CD4-positive, alpha-beta T cell (primary cell): ENCODE data around the gene KDM3B. TPM values are rescaled to one million over a fixed set of nuclear protein-coding genes. Genes with fewer than 3 reads are reported as not detected.
"Not testable (repeated sequence)": the region's sequence is repeated elsewhere in the genome, so short reads cannot be mapped to it uniquely, and the experiment has no call there.

Source experiments
- ATAC-seq: fragments of 200-7000 bp; cut with Tn5 transposase; one replicate; pipeline ENCODE4 v1.10.0; 2022; ENCODE audit warnings: mild to moderate bottlenecking; ENCODE audit not compliant: poor library complexity
- CTCF ChIA-PET: fragments of 350-600 bp; sonication (Branson Sonifier 250); formaldehyde crosslinking; loops from one replicate; lab custom pipeline; 2021; ENCODE audit warnings: antibody characterized with exemption, inconsistent platforms; lab: Charles Lee
- POLR2A ChIA-PET: fragments of 350-600 bp; sonication (Branson Sonifier 250); formaldehyde crosslinking; loops from one replicate; lab custom pipeline; 2021; ENCODE audit warnings: antibody characterized with exemption, inconsistent platforms; lab: Charles Lee
- DNase-seq, 14 experiments: peaks; one replicate each; pipeline ENCODE4 v3.0.0-alpha.2; 2013 to 2020; ENCODE audit warnings: mixed read lengths in 2 of 14
- H3K27ac ChIP-seq, 2 donors: one replicate each; pipeline versions ENCODE4 v1.5.1 to v1.7.0; 2013; ENCODE audit warnings: low read length in 2 of 2, low read depth in 1 of 2, mild to moderate bottlenecking in 1 of 2
- H3K27me3 ChIP-seq, 2 experiments: 1 replicate in 1 of 2; 2 replicates in 1 of 2; pipeline versions ENCODE4 v1.6.1 to v1.7.0; 2013; ENCODE audit warnings: low read length in 2 of 2, control low read depth in 1 of 2, mild to moderate bottlenecking in 1 of 2, moderate library complexity in 1 of 2; ENCODE audit not compliant: insufficient read depth in 2 of 2, control insufficient read depth in 1 of 2
- H3K36me3 ChIP-seq: one replicate; pipeline ENCODE4 v1.6.1; 2013; ENCODE audit warnings: low read length, control low read depth; ENCODE audit not compliant: insufficient read depth
- H3K4me1 ChIP-seq: one replicate; pipeline ENCODE4 v1.6.1; 2013; ENCODE audit warnings: low read length, control low read depth; ENCODE audit not compliant: insufficient read depth
- H3K4me3 ChIP-seq: one replicate; pipeline ENCODE4 v1.5.1; 2013; ENCODE audit warnings: mild to moderate bottlenecking, low read length, moderate library complexity
- H3K9me3 ChIP-seq, 2 experiments: 1 replicate in 1 of 2; 2 replicates in 1 of 2; pipeline versions ENCODE4 v1.6.1 to v1.7.0; 2013; ENCODE audit warnings: low read length in 2 of 2, mild to moderate bottlenecking in 2 of 2, control low read depth in 1 of 2, moderate library complexity in 1 of 2; ENCODE audit not compliant: control insufficient read depth in 1 of 2, insufficient read depth in 1 of 2
- H3K27ac Mint-ChIP-seq: one replicate; pipeline ENCODE4 v1.8.0; 2020; ENCODE audit warnings: mixed read lengths
- H3K27me3 Mint-ChIP-seq: one replicate; pipeline ENCODE4 v1.8.0; 2021; ENCODE audit warnings: mixed read lengths
- H3K36me3 Mint-ChIP-seq: one replicate; pipeline ENCODE4 v1.8.0; 2021; ENCODE audit warnings: low read depth, mixed read lengths
- H3K4me1 Mint-ChIP-seq: one replicate; pipeline ENCODE4 v1.8.0; 2021; ENCODE audit warnings: low read depth, mixed read lengths
- H3K4me3 Mint-ChIP-seq: one replicate; pipeline ENCODE4 v1.8.0; 2020; ENCODE audit warnings: mild to moderate bottlenecking, mixed read lengths
- H3K9me3 Mint-ChIP-seq: one replicate; pipeline ENCODE4 v1.8.0; 2020; ENCODE audit warnings: mixed read lengths
- intact Hi-C, 2 experiments: fragments of 100-400 bp; cut with DNase I in 1 of 2; cut with micrococcal nuclease in 1 of 2; formaldehyde crosslinking; loops; one replicate each; pipeline versions ENCODE4 v1.15.1 to v1.9.0; 2023 to 2025; cut with DNase I, micrococcal nuclease
- total RNA-seq, 174 experiments: library from RNA in 2 of 174; stranded (reverse) in 2 of 174; gene quantifications; one replicate each; pipeline ENCODE4 v1.2.3 and lab custom pipeline; 2021 to 2026
- TF ChIP-seq, protein P1 (sequence below): fragments of 200-600 bp; IDR thresholded peaks from one replicate; pipeline ENCODE4 v1.8.0; 2022; ENCODE audit warnings: antibody characterized with exemption, mild to moderate bottlenecking

KDM3B gene
- total RNA-seq, 2 experiments from 2014 or later = 59.5 to 66.0 TPM

DNA sequence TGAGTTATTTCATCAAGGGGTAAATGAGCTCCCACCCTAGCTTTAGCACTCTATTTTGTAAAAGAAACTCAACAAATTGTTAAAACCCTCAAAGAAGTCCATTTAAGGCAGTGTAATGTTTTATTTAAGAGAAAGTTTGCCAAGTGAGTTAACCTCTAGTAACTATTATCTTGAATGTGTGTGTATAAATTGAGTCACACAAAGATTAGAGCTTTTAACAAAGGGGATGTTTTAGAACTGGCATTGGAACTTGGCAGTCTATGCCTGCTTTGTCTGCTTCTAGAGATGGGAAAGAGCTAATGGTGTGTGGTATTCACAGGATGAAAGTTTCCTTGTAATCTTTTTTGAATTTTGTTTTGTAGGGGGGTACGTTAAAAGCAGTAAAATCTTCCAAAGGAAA lies 33.2 kb downstream of the KDM3B start:
- POLR2A ChIA-PET = no interaction called here
- ATAC-seq (no peak), DNase-seq (no peak)
- intact Hi-C loops = no loop called here
- Mint-ChIP-seq H3K36me3 (peaks cover 76% of the 10 kb centered on the region), H3K27ac (no peak overlapping the region), H3K4me3 (no peak overlapping the region), H3K9me3 (no peaks in the 10 kb centered on the region), H3K27me3 (no peaks in the 10 kb centered on the region), H3K4me1 (no peaks in the 10 kb centered on the region)
- Histone ChIP-seq H3K4me1 (no peaks in the 10 kb centered on the region), H3K36me3 (peaks cover 52% of the 10 kb centered on the region), H3K4me3 (no peak overlapping the region), H3K27me3 (no peaks in the 10 kb centered on the region), H3K9me3 (no peaks in the 10 kb centered on the region), H3K27ac (no peak overlapping the region)
- TF ChIP-seq, protein P1, sequence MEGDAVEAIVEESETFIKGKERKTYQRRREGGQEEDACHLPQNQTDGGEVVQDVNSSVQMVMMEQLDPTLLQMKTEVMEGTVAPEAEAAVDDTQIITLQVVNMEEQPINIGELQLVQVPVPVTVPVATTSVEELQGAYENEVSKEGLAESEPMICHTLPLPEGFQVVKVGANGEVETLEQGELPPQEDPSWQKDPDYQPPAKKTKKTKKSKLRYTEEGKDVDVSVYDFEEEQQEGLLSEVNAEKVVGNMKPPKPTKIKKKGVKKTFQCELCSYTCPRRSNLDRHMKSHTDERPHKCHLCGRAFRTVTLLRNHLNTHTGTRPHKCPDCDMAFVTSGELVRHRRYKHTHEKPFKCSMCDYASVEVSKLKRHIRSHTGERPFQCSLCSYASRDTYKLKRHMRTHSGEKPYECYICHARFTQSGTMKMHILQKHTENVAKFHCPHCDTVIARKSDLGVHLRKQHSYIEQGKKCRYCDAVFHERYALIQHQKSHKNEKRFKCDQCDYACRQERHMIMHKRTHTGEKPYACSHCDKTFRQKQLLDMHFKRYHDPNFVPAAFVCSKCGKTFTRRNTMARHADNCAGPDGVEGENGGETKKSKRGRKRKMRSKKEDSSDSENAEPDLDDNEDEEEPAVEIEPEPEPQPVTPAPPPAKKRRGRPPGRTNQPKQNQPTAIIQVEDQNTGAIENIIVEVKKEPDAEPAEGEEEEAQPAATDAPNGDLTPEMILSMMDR = no peak
- CTCF ChIA-PET = no interaction called here

DNA sequence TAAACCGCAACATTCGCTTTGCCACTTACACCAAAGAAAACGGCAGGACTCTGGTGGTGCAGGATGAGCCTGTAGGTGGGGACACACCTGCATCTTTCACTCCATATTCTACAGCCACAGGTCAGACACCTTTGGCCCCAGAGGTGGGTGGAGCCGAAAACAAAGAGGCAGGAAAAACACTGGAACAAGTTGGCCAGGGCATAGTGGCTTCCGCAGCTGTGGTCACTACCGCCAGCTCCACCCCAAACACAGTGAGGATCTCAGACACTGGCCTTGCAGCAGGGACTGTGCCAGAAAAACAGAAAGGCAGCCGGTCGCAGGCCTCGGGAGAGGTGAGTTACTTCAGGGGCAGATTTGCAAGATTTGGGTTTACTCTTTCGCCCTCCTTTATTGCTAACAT lies 33.8 kb downstream of the KDM3B start:
- ATAC-seq (no peak), DNase-seq (no peak)
- peaks cover 54% of the 10 kb centered on the region for H3K36me3 ChIP-seq
- H3K4me1 ChIP-seq = no peaks in the 10 kb centered on the region
- intact Hi-C loops = no loop called here
- Mint-ChIP-seq H3K27me3 (no peaks in the 10 kb centered on the region), H3K9me3 (no peaks in the 10 kb centered on the region), H3K27ac (no peak overlapping the region), H3K4me1 (no peaks in the 10 kb centered on the region), H3K36me3 (peaks cover 76% of the 10 kb centered on the region), H3K4me3 (no peak overlapping the region)
- TF ChIP-seq, protein P1 = no peak
- POLR2A ChIA-PET = no interaction called here
- no peak overlapping the region for H3K4me3 ChIP-seq
- CTCF ChIA-PET = no interaction called here
- no peak overlapping the region for H3K27ac ChIP-seq
- H3K27me3 ChIP-seq = no peaks in the 10 kb centered on the region
- H3K9me3 ChIP-seq = no peaks in the 10 kb centered on the region

DNA sequence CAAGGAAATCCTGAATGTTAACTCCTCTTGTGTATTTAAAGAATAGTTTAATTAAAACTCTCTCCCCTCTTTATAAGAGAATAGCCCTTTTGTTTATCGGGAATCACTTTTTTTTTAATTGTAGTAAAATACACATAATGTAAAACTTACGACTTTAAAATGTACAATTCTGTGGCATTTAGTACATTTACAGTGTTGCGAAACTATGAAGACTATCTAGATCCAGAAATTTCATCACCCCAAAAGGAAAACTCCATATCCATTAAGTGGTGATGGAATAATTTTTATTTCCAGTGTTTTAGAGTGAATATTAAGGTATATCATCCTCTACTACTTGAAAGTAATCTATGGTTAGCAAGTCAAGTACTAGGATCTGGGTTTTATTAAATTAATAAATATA lies 36.8 kb downstream of the KDM3B start:
- no peak overlapping the region for H3K27ac ChIP-seq
- TF ChIP-seq, protein P1 = no peak
- CTCF ChIA-PET = no interaction called here
- H3K27me3 Mint-ChIP-seq = no peaks in the 10 kb centered on the region
- no peak for ATAC-seq
- H3K27me3 ChIP-seq = no peaks in the 10 kb centered on the region
- POLR2A ChIA-PET = no interaction called here
- H3K9me3 ChIP-seq = no peaks in the 10 kb centered on the region
- H3K4me3 Mint-ChIP-seq = no peak overlapping the region
- no peak for DNase-seq
- peaks cover 63% of the 10 kb centered on the region for H3K36me3 ChIP-seq
- no peak overlapping the region for H3K27ac Mint-ChIP-seq
- no peaks in the 10 kb centered on the region for H3K4me1 ChIP-seq
- H3K4me1 Mint-ChIP-seq = no peaks in the 10 kb centered on the region
- intact Hi-C loops = no loop called here
- H3K4me3 ChIP-seq = no peak overlapping the region
- H3K9me3 Mint-ChIP-seq = no peaks in the 10 kb centered on the region
- peaks cover 81% of the 10 kb centered on the region for H3K36me3 Mint-ChIP-seq

DNA sequence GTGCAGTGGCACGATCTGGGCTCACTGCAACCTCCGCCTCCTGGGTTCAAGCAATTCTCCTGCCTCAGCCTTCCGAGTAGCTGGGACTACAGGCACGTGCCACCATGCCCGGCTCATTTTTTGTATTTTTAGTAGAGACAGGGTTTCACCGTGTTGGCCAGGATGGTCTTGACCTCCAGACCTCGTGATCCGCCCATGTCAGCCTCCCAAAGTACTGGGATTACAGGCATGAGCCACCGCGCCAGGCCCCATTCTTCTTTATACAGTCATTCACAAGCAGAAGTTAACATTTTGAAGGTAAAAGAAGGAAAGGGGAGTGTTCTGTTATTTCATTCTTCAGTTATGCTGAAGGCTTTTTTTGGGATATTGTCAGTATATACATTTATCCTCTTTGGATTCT lies 37.4 kb downstream of the KDM3B start:
- ATAC-seq, H3K27me3 Mint-ChIP-seq, intact Hi-C loops, POLR2A ChIA-PET, H3K9me3 Mint-ChIP-seq, H3K27me3 ChIP-seq, H3K4me3 ChIP-seq, CTCF ChIA-PET, DNase-seq, H3K27ac ChIP-seq, H3K4me3 Mint-ChIP-seq, H3K27ac Mint-ChIP-seq, H3K9me3 ChIP-seq, H3K4me1 Mint-ChIP-seq, H3K4me1 ChIP-seq: not testable (repeated sequence)
- H3K36me3 Mint-ChIP-seq = peaks cover 87% of the 10 kb centered on the region
- H3K36me3 ChIP-seq = peaks cover 68% of the 10 kb centered on the region
